ENCODE measurements around the gene EEF1G. TPM values are rescaled to one million over a fixed set of nuclear protein-coding genes. Genes with fewer than 3 reads are reported as not detected.

EEF1G gene
- total and polyA plus RNA-seq, 2 of the 13 experiments (the other 11 are each of a cell fraction or from before 2014, with no cell fraction given): 1,787 to 2,144 TPM

DNA sequence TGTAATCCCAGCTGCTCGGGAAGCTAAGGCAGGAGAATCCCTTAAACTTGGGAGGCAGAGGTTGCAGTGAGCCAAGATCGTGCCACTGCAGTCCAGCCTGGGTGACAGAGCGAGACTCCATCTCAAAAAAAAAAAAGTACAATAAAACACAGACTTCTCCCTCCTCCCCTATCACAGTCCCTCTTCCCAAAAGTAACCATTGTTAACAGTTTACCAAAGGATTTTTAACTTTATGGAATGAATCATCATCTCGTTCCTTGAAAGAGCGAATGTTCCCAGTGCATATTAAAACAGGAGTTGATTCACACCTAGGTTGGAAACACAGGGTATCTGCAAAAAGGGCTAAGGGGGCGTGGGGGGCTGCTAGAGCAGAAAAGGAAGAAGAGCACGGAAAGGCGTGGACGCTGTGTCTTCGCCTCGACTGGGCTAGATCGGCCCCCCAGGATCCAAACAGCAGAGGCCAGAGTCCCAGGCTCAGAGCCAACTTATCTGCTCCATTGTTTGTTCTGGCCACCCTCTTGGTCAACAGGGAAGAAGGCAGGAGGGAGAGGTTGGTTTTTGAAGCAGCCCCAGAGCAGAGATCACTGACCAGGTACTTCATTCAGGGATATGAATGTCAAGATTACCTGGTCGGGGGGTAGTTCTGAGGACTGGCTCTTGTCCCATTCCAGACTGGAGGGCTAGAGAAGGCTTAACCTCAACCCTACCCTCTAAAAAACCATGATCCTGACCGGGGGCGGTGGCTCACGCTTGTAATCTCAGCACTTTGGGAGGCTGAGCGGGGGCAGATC lies 25.0 kb downstream of the EEF1G start (continued):
- TF ChIP-seq YEATS2 (CRISPR knock-in tag; IDR thresholded peaks at IDR 0.05; ENCODE audit: borderline replicate concordance) (peak; percentile 21; the same call in 1 of the 2 replicates), GTF2F1 (IDR thresholded peaks at IDR 0.05; ENCODE audit: low read length) (no peak), MAFG (CRISPR knock-in tag; IDR thresholded peaks at IDR 0.05) (no peak), BRD4 (CRISPR knock-in tag; IDR thresholded peaks at IDR 0.05) (no peak), MZF1 (CRISPR knock-in tag; IDR thresholded peaks at IDR 0.05; ENCODE audit: borderline replicate concordance) (no peak), ZFP90 (CRISPR knock-in tag; IDR thresholded peaks at IDR 0.05; ENCODE audit: borderline replicate concordance) (no peak), ARHGAP35 (CRISPR knock-in tag; IDR thresholded peaks at IDR 0.05; ENCODE audit: borderline replicate concordance) (no peak), SRSF1 (optimal IDR thresholded peaks at IDR 0.05; ENCODE audit: low read depth, low read length) (no peak), SIN3A (IDR thresholded peaks at IDR 0.05; ENCODE audit: borderline replicate concordance, low read depth, low read length) (no peak), ZNF670 (CRISPR knock-in tag; IDR thresholded peaks at IDR 0.05; ENCODE audit: borderline replicate concordance) (peak; percentile 47; the same call in 1 of the 2 replicates), KDM5B (CRISPR knock-in tag; IDR thresholded peaks at IDR 0.05; ENCODE audit: borderline replicate concordance) (peak; percentile 59; the same call in 1 of the 2 replicates), ZC3H4 (CRISPR knock-in tag; IDR thresholded peaks at IDR 0.05; ENCODE audit: borderline replicate concordance) (no peak), SOX5 (CRISPR knock-in tag; IDR thresholded peaks at IDR 0.05; ENCODE audit: borderline replicate concordance) (peak; percentile 72; the same call in 1 of the 2 replicates), ZNF432 (CRISPR knock-in tag; IDR thresholded peaks at IDR 0.05; ENCODE audit: borderline replicate concordance) (no peak), PHB2 (IDR thresholded peaks at IDR 0.05; ENCODE audit: partially characterized antibody) (no peak), GATAD1 (CRISPR knock-in tag; IDR thresholded peaks at IDR 0.05) (no peak), ZBTB3 (CRISPR knock-in tag; IDR thresholded peaks at IDR 0.05; ENCODE audit: borderline replicate concordance, low read depth) (no peak), ZFAT (CRISPR knock-in tag; conservative IDR thresholded peaks at IDR 0.05) (no peak), SPEN (CRISPR knock-in tag; IDR thresholded peaks at IDR 0.05; ENCODE audit: low read depth) (no peak)
- TF ChIP-seq, protein P1, sequence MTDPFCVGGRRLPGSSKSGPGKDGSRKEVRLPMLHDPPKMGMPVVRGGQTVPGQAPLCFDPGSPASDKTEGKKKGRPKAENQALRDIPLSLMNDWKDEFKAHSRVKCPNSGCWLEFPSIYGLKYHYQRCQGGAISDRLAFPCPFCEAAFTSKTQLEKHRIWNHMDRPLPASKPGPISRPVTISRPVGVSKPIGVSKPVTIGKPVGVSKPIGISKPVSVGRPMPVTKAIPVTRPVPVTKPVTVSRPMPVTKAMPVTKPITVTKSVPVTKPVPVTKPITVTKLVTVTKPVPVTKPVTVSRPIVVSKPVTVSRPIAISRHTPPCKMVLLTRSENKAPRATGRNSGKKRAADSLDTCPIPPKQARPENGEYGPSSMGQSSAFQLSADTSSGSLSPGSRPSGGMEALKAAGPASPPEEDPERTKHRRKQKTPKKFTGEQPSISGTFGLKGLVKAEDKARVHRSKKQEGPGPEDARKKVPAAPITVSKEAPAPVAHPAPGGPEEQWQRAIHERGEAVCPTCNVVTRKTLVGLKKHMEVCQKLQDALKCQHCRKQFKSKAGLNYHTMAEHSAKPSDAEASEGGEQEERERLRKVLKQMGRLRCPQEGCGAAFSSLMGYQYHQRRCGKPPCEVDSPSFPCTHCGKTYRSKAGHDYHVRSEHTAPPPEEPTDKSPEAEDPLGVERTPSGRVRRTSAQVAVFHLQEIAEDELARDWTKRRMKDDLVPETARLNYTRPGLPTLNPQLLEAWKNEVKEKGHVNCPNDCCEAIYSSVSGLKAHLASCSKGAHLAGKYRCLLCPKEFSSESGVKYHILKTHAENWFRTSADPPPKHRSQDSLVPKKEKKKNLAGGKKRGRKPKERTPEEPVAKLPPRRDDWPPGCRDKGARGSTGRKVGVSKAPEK (CRISPR knock-in tag; IDR thresholded peaks at IDR 0.05; ENCODE audit: borderline replicate concordance): no peak
- TF ChIP-seq, protein P2, sequence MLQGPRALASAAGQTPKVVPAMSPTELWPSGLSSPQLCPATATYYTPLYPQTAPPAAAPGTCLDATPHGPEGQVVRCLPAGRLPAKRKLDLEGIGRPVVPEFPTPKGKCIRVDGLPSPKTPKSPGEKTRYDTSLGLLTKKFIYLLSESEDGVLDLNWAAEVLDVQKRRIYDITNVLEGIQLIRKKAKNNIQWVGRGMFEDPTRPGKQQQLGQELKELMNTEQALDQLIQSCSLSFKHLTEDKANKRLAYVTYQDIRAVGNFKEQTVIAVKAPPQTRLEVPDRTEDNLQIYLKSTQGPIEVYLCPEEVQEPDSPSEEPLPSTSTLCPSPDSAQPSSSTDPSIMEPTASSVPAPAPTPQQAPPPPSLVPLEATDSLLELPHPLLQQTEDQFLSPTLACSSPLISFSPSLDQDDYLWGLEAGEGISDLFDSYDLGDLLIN (CRISPR knock-in tag; IDR thresholded peaks at IDR 0.05; ENCODE audit: borderline replicate concordance): no peak
- TF ChIP-seq, protein P3, sequence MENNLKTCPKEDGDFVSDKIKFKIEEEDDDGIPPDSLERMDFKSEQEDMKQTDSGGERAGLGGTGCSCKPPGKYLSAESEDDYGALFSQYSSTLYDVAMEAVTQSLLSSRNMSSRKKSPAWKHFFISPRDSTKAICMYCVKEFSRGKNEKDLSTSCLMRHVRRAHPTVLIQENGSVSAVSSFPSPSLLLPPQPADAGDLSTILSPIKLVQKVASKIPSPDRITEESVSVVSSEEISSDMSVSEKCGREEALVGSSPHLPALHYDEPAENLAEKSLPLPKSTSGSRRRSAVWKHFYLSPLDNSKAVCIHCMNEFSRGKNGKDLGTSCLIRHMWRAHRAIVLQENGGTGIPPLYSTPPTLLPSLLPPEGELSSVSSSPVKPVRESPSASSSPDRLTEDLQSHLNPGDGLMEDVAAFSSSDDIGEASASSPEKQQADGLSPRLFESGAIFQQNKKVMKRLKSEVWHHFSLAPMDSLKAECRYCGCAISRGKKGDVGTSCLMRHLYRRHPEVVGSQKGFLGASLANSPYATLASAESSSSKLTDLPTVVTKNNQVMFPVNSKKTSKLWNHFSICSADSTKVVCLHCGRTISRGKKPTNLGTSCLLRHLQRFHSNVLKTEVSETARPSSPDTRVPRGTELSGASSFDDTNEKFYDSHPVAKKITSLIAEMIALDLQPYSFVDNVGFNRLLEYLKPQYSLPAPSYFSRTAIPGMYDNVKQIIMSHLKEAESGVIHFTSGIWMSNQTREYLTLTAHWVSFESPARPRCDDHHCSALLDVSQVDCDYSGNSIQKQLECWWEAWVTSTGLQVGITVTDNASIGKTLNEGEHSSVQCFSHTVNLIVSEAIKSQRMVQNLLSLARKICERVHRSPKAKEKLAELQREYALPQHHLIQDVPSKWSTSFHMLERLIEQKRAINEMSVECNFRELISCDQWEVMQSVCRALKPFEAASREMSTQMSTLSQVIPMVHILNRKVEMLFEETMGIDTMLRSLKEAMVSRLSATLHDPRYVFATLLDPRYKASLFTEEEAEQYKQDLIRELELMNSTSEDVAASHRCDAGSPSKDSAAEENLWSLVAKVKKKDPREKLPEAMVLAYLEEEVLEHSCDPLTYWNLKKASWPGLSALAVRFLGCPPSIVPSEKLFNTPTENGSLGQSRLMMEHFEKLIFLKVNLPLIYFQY (CRISPR knock-in tag; IDR thresholded peaks at IDR 0.05; ENCODE audit: borderline replicate concordance): 0 out of 2 replicates have a peak, but pooled peaks have one; percentile 33

Data from HepG2 (cell line).